ENCODE results near the gene WWOX.

The WWOX gene

DNA sequence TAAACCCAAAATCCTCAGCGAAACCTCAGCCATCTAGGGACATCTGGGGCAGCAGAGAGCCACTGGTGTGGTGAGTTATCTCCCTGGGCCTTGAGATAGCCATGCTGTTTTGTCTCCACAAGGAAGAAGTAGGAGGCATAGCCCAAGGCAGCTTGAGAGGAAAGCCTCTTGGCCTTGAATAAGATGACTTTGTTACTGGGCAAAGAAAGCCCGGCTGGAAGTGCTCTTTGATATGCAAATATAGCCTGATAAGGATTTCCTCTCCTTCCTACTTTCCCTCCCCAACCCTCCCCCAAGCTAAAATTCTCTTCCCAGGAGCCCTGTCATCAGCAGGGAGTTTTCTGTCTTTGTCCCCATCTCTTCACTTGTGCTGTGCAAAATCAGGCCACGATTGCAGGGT lies 806.7 kb downstream of the WWOX start:
- TF ChIP-seq MYC (IDR thresholded peaks at IDR 0.05; ENCODE audit: low read depth, low read length) (no peak), POLR2A (IDR thresholded peaks at IDR 0.05; ENCODE audit: extremely low read depth, insufficient read length) (no peak)
- TF ChIP-seq, protein P1, sequence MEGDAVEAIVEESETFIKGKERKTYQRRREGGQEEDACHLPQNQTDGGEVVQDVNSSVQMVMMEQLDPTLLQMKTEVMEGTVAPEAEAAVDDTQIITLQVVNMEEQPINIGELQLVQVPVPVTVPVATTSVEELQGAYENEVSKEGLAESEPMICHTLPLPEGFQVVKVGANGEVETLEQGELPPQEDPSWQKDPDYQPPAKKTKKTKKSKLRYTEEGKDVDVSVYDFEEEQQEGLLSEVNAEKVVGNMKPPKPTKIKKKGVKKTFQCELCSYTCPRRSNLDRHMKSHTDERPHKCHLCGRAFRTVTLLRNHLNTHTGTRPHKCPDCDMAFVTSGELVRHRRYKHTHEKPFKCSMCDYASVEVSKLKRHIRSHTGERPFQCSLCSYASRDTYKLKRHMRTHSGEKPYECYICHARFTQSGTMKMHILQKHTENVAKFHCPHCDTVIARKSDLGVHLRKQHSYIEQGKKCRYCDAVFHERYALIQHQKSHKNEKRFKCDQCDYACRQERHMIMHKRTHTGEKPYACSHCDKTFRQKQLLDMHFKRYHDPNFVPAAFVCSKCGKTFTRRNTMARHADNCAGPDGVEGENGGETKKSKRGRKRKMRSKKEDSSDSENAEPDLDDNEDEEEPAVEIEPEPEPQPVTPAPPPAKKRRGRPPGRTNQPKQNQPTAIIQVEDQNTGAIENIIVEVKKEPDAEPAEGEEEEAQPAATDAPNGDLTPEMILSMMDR (IDR thresholded peaks at IDR 0.05; ENCODE audit: low read depth, low read length) = no peak
- TF ChIP-seq, protein P2, sequence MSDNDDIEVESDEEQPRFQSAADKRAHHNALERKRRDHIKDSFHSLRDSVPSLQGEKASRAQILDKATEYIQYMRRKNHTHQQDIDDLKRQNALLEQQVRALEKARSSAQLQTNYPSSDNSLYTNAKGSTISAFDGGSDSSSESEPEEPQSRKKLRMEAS (IDR thresholded peaks at IDR 0.05; ENCODE audit: low read depth, low read length) = no peak
- no peak for DNase-seq (ENCODE audit: low read depth)
- no peak overlapping the region for H3K4me3 ChIP-seq (ENCODE audit: low read depth, low read length)

DNA sequence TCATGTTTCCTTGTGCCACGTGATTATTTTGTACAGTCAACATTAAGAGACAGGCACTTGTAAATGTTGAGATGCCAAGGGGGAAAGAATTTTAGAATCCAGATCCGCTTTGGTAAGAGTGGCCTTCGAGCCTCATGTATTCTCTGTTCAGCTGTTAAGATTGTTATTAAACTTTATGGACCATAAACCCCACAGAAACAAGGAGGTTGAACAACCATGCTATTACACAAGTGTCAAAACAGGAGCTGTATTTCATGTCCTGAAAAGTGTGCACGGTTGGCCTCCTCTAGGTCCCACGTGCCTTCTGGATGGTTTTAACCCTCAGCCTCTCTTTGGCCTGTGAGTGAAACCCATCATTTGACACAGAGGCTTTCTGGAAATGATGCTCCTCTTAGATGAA lies 809.8 kb downstream of the WWOX start:
- no peak for DNase-seq (ENCODE audit: low read depth)
- no peak overlapping the region for H3K4me3 ChIP-seq (ENCODE audit: low read depth, low read length)
- TF ChIP-seq MYC (IDR thresholded peaks at IDR 0.05; ENCODE audit: low read depth, low read length) = no peak
- TF ChIP-seq, protein P2 (IDR thresholded peaks at IDR 0.05; ENCODE audit: low read depth, low read length) = no peak
- TF ChIP-seq, protein P1 (IDR thresholded peaks at IDR 0.05; ENCODE audit: low read depth, low read length) = no peak
- TF ChIP-seq POLR2A (IDR thresholded peaks at IDR 0.05; ENCODE audit: extremely low read depth, insufficient read length) = no peak

DNA sequence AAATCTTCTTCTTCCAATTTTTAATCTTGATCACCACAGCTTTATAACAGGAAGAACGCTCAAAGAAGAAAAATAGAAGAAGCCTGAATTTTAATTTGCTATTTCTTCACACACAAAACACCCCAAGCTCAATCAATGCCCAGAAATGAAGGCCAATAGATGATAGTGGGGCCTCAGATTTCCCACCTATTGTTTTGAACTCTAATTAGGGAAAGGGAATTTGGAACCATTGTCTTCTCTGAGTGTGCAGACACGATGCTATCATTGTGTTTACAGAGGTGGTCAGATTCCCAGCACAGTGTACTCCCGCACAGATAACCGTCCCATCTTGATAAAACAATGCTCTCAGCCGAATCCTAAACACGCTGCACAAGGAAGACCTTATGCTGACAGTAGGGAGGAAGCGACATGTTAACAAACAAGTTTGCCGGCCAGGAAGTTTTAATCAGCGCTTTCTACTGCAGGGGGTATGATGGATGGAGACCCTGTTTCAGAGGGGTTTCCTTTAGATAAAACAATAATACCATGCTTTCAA lies 816.4 kb downstream of the WWOX start:
- TF ChIP-seq, protein P1 (IDR thresholded peaks at IDR 0.05; ENCODE audit: low read depth, low read length) = no peak
- TF ChIP-seq MYC (IDR thresholded peaks at IDR 0.05; ENCODE audit: low read depth, low read length) = no peak
- TF ChIP-seq, protein P2 (IDR thresholded peaks at IDR 0.05; ENCODE audit: low read depth, low read length) = no peak
- TF ChIP-seq POLR2A (IDR thresholded peaks at IDR 0.05; ENCODE audit: extremely low read depth, insufficient read length) = no peak
- DNase-seq (ENCODE audit: low read depth) = no peak
- H3K4me3 ChIP-seq (ENCODE audit: low read depth, low read length) = no peak overlapping the region

DNA sequence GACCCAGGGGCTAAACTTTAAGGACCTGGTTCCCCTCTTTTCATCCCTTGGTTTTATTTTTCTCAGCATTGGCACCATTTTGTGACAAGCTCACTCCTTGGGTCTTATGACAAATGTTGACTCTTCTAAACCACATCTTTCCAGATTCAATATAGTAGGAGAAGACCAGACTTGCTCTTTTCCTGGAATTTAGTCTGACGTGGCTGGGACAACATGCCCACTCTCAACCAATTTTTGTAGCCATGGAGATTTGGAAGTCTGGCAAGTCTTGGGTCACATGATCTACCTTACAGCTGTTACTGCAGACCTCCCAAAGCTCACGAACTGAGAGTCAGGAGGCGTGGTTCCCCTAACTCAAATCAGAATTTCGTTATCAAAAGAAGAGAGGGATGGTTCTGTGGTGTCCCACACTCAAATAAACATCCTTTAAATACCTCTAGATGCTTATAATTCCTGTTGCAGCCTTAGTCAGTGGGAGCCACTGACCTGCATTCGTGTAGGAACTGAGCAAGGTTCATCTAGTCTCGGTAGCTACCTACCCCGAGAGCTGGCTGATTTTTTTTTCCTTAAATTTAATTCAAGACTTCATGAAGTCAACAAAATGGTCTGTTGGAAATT lies 817.6 kb downstream of the WWOX start:
- H3K4me3 ChIP-seq (ENCODE audit: low read depth, low read length) = no peak overlapping the region
- no peak for TF ChIP-seq MYC (IDR thresholded peaks at IDR 0.05; ENCODE audit: low read depth, low read length)
- TF ChIP-seq, protein P2 (IDR thresholded peaks at IDR 0.05; ENCODE audit: low read depth, low read length) = no peak
- TF ChIP-seq POLR2A (IDR thresholded peaks at IDR 0.05; ENCODE audit: extremely low read depth, insufficient read length) = no peak
- TF ChIP-seq, protein P1 (IDR thresholded peaks at IDR 0.05; ENCODE audit: low read depth, low read length) = no peak
- DNase-seq (ENCODE audit: low read depth) = no peak

DNA sequence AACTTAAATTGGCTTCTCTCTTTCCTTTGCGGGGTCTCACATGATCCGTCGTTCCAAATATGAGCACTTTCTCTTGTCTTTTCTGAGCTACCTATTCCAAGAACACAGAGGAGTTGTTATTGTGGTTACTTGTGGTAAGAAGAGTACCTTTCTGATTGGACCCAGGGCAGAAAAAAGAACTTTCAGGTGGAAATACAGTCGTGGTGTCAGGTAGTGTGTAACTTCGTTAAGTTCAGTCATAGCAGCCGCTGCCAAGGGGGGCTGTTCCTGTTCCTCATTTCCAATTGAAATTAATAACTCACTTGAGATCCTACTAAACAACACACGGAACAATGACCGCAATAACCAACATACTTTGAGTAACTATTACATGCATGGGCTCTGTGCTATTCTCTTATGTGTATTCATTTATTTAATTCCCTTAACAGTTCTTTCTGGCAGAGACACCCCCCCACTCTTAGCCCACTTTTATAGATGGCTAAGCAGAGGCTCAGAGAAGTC lies 819.4 kb downstream of the WWOX start:
- TF ChIP-seq POLR2A (IDR thresholded peaks at IDR 0.05; ENCODE audit: extremely low read depth, insufficient read length) (no peak), MYC (IDR thresholded peaks at IDR 0.05; ENCODE audit: low read depth, low read length) (no peak)
- TF ChIP-seq, protein P1 (IDR thresholded peaks at IDR 0.05; ENCODE audit: low read depth, low read length) = no peak
- TF ChIP-seq, protein P2 (IDR thresholded peaks at IDR 0.05; ENCODE audit: low read depth, low read length) = no peak
- no peak overlapping the region for H3K4me3 ChIP-seq (ENCODE audit: low read depth, low read length)
- DNase-seq (ENCODE audit: low read depth) = no peak

Measured in NB4 (cell line).